Measurements from ENCODE around the gene ADD2.

- no peak for TF ChIP-seq CTCF (IDR thresholded peaks at IDR 0.05)
- no peak for TF ChIP-seq POLR2AphosphoS5 (IDR thresholded peaks at IDR 0.05)
- TF ChIP-seq POLR2A (IDR thresholded peaks at IDR 0.05) = no peak
- no peak for TF ChIP-seq EP300 (IDR thresholded peaks at IDR 0.05; ENCODE audit: low read depth)
Observed at GRCh38 chr2:70686577-70687460, 81.2 kb downstream of the ADD2 start.

All from transverse colon (tissue), 4 donors.